ENCODE data around the gene DDX41. TPM values are rescaled to one million over a fixed set of nuclear protein-coding genes. Genes with fewer than 3 reads are reported as not detected.

The DDX41 gene
- total and polyA plus RNA-seq, 2 donors (not counting 1 experiment from before 2014, with no cell fraction given), result 110 to 168 TPM

- ChIA-PET CTCF (interaction anchor here (1.0 to 1.5 kb wide), 2 partner anchors 65 to 68 kb away, joined by 4 read pairs; no protein-coding TSS in a partner anchor), POLR2A (no interaction called here)
- Mint-ChIP-seq H3K4me1 (peaks cover 8% of the 10 kb centered on the region), H3K9me3 (ENCODE audit: insufficient read depth) (peaks cover 2% of the 10 kb centered on the region), H3K4me3 (no peak overlapping the region), H3K27ac (no peak overlapping the region), H3K27me3 (peaks cover 13% of the 10 kb centered on the region)
- no peak overlapping the region for H3K9ac ChIP-seq (ENCODE audit: low read length)
- H3K9me3 ChIP-seq (ENCODE audit: control extremely low read depth in 1 of 3, control insufficient read depth in 2 of 3, insufficient read depth in 1 of 3, low read length in 2 of 3), result no peaks in the 10 kb centered on the region
- H3K79me2 ChIP-seq (ENCODE audit: control insufficient read depth, insufficient read depth, low read length), result no peaks in the 10 kb centered on the region
- ATAC-seq (ENCODE audit: low read depth) (no peak), DNase-seq (no peak)
- intact Hi-C loops (cut with micrococcal nuclease), result no loop called here
- H3K4me2 ChIP-seq (replicated peaks; ENCODE audit: low read depth, low read length, poor library complexity, severe bottlenecking), result no peak overlapping the region
- H3K27me3 ChIP-seq (replicated peaks in 1 of 4; ENCODE audit: control extremely low read depth in 1 of 4, control insufficient read depth in 3 of 4, insufficient read depth in 4 of 4, low read length in 3 of 4), result peaks cover 0 to 24% (median 7%) of the 10 kb centered on the region in 4 experiments
- WGBS (ENCODE audit: insufficient coverage), result 80% methylated on average over 7 of the region's 8 CpGs
- H4K20me1 ChIP-seq (ENCODE audit: control insufficient read depth, insufficient read depth, low read length, poor library complexity, severe bottlenecking), result peaks cover 11% of the 10 kb centered on the region
- no peak overlapping the region for H3K27ac ChIP-seq (ENCODE audit: low read length in 2 of 2)
- H3K36me3 ChIP-seq (replicated peaks in 1 of 2; ENCODE audit: control extremely low read depth in 1 of 2, control insufficient read depth in 1 of 2, extremely low read depth in 1 of 2, insufficient read depth in 2 of 2, low read length in 1 of 2), result no peaks in the 10 kb centered on the region
- TF ChIP-seq CTCF (IDR thresholded peaks at IDR 0.05) (no peak), EZH2 (IDR thresholded peaks at IDR 0.05; ENCODE audit: borderline replicate concordance, insufficient read depth, low read depth, low read length, poor library complexity, severe bottlenecking) (no peak)
- H2AFZ ChIP-seq (ENCODE audit: insufficient read depth, low read depth, low read length, poor library complexity, severe bottlenecking), result no peak overlapping the region
- H3K4me1 ChIP-seq (ENCODE audit: control insufficient read depth in 2 of 2, insufficient read depth in 2 of 2, low read length in 2 of 2), result peaks cover 7 to 10% of the 10 kb centered on the region in 2 donors
- H3K4me3 ChIP-seq (ENCODE audit: control extremely low read depth in 1 of 5, extremely low read depth in 1 of 5, insufficient read depth in 1 of 5, low read depth in 2 of 5, low read length in 4 of 5), result no peak overlapping the region
These were observed 46.8 kb downstream of the DDX41 start for GRCh38 chr5:177469750-177470525.

Data from B cell (primary cell).